Superior temporal gyrus (tissue), 1 donor: ENCODE data around the gene CSK.

Experiments used
- DNase-seq: peaks from one replicate; pipeline ENCODE4 v3.0.0-alpha.2; 2016; ENCODE audit errors: extremely low spot score

Gene CSK

DNA sequence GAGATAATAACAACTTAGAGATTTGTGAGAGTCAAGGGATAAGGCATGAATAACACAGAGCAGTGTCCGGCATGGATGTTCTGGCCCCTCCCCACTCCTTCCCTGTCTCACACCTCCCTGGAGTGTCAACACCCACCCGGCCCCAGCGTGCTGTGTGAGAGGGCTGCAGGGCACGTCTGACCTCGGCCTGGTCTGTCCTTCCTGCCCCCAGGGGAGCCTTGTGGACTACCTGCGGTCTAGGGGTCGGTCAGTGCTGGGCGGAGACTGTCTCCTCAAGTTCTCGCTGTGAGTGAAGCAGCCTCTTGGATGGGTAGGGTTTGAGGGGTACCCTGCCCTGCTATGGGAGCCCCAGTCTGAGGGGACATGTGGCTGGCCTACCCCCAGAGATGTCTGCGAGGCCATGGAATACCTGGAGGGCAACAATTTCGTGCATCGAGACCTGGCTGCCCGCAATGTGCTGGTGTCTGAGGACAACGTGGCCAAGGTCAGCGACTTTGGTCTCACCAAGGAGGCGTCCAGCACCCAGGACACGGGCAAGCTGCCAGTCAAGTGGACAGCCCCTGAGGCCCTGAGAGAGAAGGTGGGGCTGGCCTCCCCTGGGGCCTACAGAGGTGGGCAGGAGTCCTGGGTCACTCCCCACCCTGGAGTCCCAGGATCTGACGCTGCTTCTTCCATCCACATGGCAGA lies 19.6 kb downstream of the CSK start:
- DNase-seq, result no peak

DNA sequence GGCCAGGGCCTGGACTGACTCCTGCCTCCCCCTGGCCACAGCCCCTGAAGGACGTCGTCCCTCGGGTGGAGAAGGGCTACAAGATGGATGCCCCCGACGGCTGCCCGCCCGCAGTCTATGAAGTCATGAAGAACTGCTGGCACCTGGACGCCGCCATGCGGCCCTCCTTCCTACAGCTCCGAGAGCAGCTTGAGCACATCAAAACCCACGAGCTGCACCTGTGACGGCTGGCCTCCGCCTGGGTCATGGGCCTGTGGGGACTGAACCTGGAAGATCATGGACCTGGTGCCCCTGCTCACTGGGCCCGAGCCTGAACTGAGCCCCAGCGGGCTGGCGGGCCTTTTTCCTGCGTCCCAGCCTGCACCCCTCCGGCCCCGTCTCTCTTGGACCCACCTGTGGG lies 20.4 kb downstream of the CSK start:
- DNase-seq, result no peak

DNA sequence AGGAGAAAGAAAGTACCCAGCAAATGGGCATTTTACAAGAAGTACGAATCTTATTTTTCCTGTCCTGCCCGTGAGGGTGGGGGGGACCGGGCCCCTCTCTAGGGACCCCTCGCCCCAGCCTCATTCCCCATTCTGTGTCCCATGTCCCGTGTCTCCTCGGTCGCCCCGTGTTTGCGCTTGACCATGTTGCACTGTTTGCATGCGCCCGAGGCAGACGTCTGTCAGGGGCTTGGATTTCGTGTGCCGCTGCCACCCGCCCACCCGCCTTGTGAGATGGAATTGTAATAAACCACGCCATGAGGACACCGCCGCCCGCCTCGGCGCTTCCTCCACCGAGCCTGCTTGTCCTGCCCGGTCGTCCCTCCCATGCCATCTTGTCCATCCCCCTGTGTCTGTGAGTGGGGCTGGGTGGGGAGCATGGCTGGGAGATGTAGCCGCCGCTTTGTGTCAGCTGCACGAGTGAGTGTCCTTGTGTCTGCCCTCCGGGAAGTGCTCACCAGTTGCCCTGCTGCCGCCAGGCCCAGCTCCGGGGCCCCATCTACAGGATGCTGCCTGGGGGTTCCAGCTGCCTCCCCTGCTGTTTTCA lies 21.1 kb downstream of the CSK start:
- no peak for DNase-seq

DNA sequence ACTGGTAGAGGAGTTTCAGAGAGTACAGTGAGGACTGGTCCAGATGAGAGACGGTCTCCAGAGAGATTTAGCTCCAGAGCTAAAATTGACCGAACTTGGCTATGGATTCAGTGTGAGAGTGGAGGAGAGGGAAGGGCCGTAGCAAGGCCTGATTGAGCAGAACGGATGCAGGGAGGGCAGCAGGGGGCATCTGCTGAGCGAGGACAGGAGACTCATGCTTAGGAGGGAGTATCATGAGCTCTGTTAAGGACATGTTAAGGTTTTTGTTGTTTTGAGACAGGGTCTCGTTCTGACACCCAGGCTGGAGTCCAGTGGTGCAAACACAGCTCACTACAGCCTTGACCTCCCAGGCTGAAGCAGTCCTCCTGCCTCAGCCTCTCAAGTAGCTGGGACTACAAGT lies 23.1 kb downstream of the CSK start:
- no peak for DNase-seq

DNA sequence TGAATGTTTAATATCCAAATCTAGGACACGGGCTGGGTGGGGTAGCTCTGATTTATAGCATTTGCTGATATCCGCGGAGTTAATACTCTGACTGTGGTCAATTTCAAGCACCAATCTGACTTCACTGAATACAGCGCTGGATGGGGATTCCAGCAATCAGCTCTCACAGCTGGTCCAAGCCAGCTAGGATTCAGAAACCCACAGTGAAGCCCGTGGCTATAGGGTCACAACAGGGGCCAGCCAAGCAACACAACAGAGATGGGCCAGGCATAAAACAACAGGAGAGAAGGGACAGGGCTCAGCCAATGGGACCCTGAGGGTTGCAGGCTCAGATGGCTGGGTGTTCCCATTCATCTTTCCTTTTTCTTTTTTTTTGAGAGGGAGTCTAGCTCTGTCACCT lies 25.4 kb downstream of the CSK start:
- DNase-seq, result no peak

DNA sequence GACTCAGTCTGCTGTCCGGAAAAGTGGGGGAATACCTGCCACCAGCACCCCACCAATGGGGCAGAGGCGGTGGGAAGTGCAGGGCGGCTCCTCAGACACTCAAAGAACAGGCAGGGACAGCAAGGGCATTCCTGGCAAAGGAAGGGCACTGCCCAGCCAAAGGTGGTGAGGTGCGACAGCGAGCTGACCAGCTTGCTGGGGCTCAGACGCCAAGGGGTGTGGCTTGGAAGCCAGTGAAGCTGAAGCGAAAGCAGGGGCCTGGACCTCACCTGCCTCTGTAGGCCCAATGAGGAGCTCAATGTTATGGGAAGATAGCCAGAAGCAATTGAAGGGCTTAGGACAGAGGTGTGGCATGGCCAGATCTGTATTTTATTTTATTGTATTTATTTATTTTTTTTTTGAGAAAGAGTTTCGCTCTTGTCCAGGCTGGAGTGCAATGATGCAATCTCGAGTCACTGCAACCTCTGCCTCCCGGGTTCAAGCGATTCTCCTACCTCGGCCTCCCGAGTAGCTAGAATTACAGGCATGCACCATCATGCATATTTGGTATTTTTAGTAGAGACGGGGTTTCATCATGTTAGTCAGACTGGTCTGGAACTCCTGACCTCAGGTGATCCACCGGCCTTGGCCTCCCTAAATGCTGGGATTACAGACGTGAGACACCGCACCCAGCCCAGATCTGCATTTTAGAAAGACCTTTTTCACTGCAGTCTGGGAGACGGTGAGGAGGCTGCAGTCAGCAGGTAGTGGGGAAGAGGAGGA lies 26.4 kb downstream of the CSK start:
- DNase-seq, result no peak

DNA sequence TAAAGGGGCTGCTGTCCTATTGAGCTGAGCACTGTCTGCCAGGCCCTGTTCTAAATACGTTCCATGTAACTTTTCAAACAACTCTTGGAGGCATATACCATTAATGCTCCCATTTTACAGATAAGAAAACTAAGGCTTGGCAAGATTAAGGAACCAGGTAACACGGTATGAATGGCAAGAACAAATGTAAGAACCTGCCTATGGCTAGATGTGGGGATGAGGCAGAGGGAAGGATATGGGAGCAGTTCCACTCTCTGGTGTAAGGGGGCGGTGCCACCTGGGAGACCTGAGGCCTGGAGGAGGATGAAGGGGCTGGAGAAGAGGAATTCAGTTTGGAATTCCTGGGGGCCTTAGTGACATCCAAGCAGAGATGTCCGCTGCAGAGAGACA lies 27.0 kb downstream of the CSK start:
- DNase-seq, result no peak

DNA sequence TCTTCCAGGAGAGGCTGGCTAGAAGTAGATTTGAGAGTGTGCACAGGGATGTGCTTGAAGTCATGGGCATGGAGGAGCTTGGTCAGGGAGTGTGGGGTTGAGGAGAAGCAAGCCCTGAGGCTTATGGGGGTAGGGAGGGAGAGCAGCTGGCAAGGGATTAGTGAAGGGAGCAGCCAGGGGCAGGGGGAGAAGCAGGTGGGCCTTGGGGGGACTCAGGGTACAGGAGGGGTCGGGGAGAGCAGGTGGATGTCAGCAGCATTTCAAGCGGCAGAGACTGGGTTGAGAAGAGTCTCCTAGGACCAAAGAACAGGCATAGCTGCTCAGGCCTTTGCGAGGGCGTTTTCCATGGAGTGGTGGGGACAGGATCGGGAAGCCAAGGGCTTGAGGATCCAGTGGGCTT lies 27.4 kb downstream of the CSK start:
- DNase-seq, result no peak

DNA sequence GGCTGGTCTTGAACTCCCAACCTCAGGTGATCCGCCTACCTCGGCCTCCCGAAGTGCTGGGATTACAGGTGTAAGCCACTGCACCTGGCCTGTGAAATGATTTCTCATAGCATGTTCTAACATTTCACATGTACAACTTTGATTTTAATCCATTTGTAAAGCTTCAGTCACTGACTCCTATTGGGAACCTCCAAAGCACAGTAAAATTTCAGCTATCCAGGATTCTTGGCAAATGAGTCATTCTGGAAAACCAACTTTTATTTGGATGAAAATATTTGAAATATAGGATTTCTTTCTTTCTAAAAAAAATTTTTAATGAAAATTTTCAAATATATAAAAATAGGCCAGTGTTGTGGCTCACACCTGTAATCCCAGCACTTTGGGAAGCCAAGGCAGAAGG lies 28.1 kb downstream of the CSK start:
- no peak for DNase-seq

DNA sequence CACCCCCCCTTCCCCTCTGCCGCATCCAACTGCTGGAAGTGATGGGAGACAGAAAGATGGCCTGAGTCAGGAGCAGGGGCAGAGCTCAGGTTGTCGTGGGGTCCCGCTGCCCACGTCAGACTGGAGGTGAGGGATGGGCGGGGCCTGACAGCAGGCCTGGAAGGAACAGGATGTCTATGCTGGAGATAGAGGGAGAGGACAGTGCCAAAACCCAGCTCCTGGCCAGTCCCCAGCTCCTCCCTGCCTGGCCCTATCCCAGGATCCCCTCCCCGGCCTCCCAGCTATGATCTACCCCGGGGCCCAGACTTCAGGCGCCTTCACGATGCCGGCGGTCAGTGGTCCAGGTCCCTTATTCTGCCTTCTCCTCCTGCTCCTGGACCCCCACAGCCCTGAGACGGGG lies 30.7 kb downstream of the CSK start, which contains the start of gene LMAN1L:
TSS of gene LMAN1L (plus strand) at position 303 of the 400 bp plus-strand sequence. CDS start at position 323, 20 bp downstream.
- DNase-seq, result no peak

DNA sequence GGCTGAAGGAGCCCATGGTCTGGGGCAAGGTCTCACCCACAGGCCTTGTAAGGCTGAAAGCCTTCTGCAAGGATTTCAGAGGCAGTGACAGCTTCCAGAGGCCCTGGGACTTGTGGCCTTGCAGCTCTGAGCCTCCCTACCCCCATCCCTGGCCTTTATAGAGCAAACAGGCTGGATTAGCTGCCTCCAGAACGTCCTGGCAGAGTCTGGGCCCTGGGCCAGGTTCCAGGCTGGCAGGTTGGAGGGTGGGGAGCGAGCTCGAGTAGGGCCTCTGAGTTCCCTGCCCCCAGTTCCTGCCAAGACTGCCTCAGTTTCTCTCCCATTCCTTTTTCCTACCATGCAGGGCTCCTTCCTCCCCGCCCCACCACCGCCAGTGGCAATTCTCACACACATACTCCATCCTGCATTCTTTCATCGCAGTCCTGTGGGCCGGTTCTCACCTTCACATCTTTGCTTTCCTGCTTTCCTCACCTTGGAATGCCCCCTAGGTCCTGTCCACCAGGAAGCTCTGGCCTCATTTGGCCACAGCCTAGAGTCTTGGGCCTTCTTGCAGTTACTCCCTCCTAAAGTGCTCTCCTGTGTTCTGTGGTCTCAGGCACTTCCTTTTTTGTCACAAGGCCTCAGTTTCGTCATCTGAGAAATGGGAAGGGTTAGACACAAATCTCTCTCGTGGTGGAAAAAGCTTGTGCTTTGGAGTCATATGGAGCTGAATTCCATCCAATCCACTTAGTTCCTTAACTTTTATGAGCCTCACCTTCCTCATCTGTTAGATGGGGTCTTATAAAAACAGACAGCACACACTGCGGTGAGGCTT lies 33.4 kb downstream of the CSK start:
- DNase-seq, result no peak

DNA sequence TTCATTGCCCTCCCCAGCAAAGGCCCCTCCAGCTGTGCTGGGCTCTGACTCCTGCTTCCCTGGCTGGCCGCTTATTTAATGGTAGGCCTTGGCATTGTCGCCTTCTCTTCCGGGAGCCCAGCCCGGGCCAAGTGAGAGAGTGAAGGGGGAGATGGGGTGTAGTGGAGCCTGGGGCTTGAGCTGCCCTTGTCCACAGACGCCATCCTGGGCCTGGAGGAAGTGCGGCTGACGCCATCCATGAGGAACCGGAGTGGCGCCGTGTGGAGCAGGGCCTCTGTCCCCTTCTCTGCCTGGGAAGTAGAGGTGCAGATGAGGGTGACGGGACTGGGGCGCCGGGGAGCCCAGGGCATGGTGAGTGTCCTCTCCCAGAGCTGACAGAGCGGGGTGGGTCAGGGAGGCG lies 34.1 kb downstream of the CSK start:
- DNase-seq, result no peak

DNA sequence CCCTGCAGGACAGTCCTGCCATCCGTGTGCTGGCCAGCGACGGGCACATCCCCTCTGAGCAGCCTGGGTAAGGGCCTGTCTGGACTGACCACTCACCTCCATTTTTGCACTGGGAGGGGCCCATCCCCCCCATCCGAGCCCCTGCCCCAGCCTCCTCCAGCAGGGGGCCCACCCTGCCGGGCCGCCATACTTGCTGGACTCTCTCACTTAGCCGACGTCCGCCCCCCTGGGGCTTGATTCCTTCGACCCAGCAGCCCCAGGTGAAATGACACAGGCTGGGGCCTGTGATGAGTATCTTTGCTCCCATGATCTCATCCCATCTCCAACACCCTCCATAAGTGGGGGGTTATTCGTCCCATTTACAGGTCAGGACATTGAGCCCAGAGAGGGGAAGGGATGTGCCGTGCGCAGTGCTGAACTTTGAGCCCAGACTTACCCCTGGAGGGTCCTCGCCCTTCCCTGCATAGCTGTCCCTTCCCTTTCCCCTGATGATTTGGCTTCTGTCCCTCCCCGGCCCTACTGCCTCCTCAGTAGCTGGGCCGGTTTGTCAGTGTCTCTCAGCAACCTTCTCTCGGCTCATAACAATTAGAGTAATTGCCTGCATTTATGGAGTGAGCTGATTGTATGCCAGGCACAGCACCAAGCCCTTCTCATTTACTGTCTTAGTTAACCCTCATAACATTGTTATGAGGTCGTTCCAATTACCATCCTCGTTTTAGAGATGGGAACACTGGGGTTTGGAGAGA lies 34.9 kb downstream of the CSK start:
- DNase-seq, result no peak

DNA sequence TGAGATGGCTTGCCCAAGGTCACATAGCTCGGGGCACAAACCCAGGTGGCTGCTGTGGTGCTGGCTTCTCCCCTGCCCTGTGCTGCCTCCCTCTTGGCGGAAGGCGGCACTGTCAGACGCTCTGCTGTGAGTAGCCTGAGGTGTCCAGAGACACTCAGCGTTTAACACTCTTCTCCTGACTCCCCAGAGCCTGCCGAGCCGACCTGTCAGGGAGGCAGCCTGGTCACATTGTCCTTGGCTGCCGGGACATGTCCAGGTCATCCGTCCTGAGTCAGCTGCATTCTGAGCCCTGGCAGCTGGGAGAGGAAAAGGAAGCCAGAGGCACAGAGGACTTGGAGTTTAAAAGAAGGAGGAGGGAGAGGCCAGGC lies 35.5 kb downstream of the CSK start:
- no peak for DNase-seq

DNA sequence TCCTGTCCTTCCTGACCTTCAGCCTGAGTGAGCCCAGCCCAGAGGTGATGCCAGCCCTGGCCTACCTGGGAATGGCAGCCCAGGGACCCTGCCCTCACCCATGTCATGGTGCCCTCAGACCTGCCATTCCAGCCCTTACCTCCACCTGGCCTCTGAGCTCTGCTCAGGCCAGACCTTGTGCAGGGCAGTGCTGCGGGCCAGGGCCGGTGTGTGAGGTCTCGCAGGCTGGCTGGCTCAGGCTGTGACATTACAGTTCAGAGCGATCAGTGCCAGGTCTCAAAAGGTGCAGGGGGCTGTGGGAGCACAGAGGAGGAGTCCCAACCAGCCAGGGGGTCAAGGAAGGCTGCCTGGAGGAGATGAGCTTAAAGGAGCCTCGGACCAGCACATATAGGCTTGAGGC lies 38.2 kb downstream of the CSK start:
- no peak for DNase-seq

DNA sequence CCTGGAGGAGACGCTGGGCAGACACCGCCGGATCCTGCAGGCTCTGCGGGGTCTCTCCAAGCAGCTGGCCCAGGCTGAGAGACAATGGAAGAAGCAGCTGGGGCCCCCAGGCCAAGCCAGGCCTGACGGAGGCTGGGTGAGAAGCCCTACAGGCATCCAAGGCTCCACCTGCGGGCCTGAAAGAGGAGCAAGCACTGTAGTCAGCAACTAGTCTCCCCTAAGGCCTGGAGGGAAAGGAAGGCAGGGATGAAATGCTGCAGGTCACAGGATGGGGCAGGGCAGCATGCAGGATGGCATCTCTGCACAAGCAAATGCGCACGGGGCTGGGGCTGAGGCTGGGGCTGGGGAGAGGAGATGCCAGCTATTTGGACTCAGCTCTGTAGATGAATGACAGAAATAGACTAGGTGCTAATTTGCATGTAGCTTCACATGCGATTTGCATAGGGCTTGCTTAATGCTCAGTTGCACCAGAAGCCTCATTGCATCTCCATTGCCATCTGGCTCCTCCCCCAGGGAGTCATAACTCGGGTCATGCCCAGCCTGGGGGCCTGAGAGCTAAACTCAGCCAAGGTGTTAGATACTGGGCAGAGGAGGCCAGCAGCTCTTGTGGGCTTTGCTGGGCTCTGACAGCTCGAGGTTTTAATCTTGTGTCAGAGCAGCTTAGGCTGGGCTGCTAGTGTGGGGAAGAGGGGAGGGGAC lies 39.4 kb downstream of the CSK start:
- no peak for DNase-seq

DNA sequence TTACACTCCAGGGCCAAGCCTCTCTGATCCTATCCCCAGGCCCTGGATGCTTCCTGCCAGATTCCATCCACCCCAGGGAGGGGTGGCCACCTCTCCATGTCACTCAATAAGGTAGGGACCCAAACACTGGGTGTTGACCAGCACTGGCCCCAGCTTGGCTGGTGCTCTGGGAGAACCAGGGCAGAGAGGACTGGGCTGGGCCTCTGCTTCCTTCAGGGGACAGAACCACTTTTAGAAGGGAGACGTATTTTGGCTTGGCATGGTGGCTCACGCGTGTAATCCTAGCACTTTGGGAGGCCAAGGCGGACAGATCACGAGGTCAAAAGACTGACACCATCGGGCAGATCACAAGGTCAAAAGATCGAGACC lies 39.9 kb downstream of the CSK start:
- no peak for DNase-seq

DNA sequence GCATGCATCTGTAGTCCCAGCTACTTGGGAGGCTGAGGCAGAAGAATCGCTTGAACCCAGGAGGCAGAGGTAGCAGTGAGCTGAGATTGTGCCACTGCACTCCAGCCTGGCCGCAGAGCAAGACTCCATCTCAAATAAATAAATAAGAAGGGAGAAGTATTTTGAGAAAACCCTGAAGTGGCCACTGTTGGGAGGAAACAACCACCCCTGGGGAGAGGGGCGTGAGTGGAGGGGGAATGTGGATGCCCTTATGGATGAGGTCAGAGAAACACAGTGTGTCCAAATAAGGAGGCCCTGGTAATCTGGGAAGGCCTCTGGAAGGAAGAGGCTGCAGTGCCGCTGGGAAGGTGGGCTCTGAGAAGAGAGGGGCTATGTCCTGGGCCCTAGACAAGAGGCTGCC lies 40.4 kb downstream of the CSK start:
- no peak for DNase-seq

DNA sequence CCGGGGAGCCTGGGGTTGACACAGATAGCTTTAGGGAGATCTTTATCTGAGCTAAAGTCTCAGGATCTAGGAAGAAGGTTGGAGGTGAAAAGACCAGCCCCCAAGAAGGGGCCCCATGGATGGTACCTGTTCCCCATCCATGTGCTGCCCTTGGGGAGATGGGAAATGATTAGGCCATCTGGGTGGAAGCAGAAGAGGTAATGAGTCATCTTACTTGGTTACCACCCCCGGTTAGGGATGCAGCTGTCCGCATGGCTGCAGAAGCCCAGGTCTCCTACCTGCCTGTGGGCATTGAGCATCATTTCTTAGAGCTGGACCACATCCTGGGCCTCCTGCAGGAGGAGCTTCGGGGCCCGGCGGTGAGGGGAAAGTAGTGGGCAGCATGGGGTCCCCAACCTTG lies 41.4 kb downstream of the CSK start:
- DNase-seq, result no peak

DNA sequence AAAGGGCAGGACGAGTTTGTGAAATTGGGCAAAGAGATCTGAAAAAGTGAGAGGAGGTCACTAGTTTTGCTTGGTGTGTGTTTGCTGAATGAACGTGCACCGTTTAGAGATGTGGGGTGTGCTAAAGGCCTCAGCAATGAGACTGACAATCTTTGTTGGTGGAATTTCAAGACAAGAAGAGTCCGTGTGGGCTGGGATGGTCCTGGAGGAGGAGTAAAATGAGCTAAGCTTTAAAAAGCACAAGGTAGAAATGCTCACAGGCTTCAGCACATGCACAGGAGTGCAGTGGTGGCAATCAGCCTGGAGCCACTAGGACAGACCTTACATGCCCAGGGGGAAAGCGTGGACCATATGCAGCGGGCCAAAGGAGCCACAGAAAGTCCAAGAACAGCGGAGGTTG lies 43.1 kb downstream of the CSK start:
- no peak for DNase-seq

DNA sequence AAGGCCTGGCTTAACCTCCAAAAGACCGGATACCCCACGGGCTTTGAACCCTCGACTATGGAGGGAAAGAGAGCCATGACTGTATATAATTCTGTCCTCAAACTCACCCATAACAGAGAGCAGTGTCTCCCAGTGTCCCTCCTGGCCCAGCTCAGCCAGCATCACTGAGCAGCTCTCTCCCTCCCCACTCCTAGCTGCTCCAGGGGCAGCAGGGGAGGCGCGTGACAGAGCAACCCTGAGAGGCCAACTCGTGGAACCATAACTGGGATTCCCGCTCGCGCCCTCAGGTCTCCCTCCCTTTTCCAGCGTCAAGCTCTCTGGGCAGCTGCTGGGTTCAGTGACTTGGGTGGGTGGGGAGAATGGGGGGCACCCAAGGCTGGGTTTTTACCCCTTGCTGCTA lies 44.0 kb downstream of the CSK start:
- no peak for DNase-seq
